Measurements from ENCODE around the gene CELSR3.

The CELSR3 gene

GRCh38 chr3:48700731-48701405 is 38.2 kb upstream of the CELSR3 start:
- no peaks in the 10 kb centered on the region for H3K27me3 ChIP-seq (ENCODE audit: insufficient read depth, poor library complexity, severe bottlenecking)
- no peak overlapping the region for H3K27ac ChIP-seq (replicated peaks)
- H3K4me3 ChIP-seq (replicated peaks; ENCODE audit: insufficient read depth, low read length) = no peak overlapping the region
- no peak for DNase-seq (ENCODE audit: low read depth in 1 of 2, low spot score in 1 of 2)
- TF ChIP-seq SPI1 (IDR thresholded peaks at IDR 0.05; ENCODE audit: borderline replicate concordance, low read depth) = no peak
- no peak for TF ChIP-seq REST (IDR thresholded peaks at IDR 0.05; ENCODE audit: insufficient replicate concordance, low read depth)
- TF ChIP-seq GABPA (IDR thresholded peaks at IDR 0.05; ENCODE audit: low read depth) = no peak
- TF ChIP-seq CTCF (IDR thresholded peaks at IDR 0.05; ENCODE audit: insufficient read depth, low read length) = no peak
- no peak for TF ChIP-seq POLR2AphosphoS5 (IDR thresholded peaks at IDR 0.05; ENCODE audit: low read depth)

- TF ChIP-seq SPI1 (IDR thresholded peaks at IDR 0.05; ENCODE audit: borderline replicate concordance, low read depth) = no peak
- no peak for TF ChIP-seq GABPA (IDR thresholded peaks at IDR 0.05; ENCODE audit: low read depth)
- no peak for TF ChIP-seq CTCF (IDR thresholded peaks at IDR 0.05; ENCODE audit: insufficient read depth, low read length)
- TF ChIP-seq REST (IDR thresholded peaks at IDR 0.05; ENCODE audit: insufficient replicate concordance, low read depth) = no peak
- no peak for TF ChIP-seq POLR2AphosphoS5 (IDR thresholded peaks at IDR 0.05; ENCODE audit: low read depth)
- Histone ChIP-seq H3K27me3 (ENCODE audit: insufficient read depth, poor library complexity, severe bottlenecking) (no peaks in the 10 kb centered on the region), H3K27ac (replicated peaks) (no peak overlapping the region), H3K4me3 (replicated peaks; ENCODE audit: insufficient read depth, low read length) (no peak overlapping the region)
- no peak for DNase-seq (ENCODE audit: low read depth in 1 of 2, low spot score in 1 of 2)
These were observed 36.2 kb upstream of the CELSR3 start for GRCh38 chr3:48698891-48699290.

GRCh38 chr3:48697952-48698351 is 35.3 kb upstream of the CELSR3 start:
- no peak for TF ChIP-seq CTCF (IDR thresholded peaks at IDR 0.05; ENCODE audit: insufficient read depth, low read length)
- TF ChIP-seq GABPA (IDR thresholded peaks at IDR 0.05; ENCODE audit: low read depth) = no peak
- TF ChIP-seq POLR2AphosphoS5 (IDR thresholded peaks at IDR 0.05; ENCODE audit: low read depth) = no peak
- Histone ChIP-seq H3K27ac (replicated peaks) (no peak overlapping the region), H3K27me3 (ENCODE audit: insufficient read depth, poor library complexity, severe bottlenecking) (no peaks in the 10 kb centered on the region), H3K4me3 (replicated peaks; ENCODE audit: insufficient read depth, low read length) (no peak overlapping the region)
- DNase-seq (ENCODE audit: low read depth in 1 of 2, low spot score in 1 of 2) = no peak

GRCh38 chr3:48696601-48697000 is 33.9 kb upstream of the CELSR3 start:
- no peak overlapping the region for H3K4me3 ChIP-seq (replicated peaks; ENCODE audit: insufficient read depth, low read length)
- DNase-seq (ENCODE audit: low read depth in 1 of 2, low spot score in 1 of 2) = no peak
- TF ChIP-seq REST (IDR thresholded peaks at IDR 0.05; ENCODE audit: insufficient replicate concordance, low read depth) = no peak
- no peak overlapping the region for H3K27ac ChIP-seq (replicated peaks)
- no peaks in the 10 kb centered on the region for H3K27me3 ChIP-seq (ENCODE audit: insufficient read depth, poor library complexity, severe bottlenecking)

Data from HL-60 (cell line).